ENCODE results near the gene KAZN. TPM values are rescaled to one million over a fixed set of nuclear protein-coding genes. Genes with fewer than 3 reads are reported as not detected.

KAZN gene
- polyA plus RNA-seq, 1 donor (not counting 4 experiments of a cell fraction or from before 2014, with no cell fraction given), result 5.9 TPM

- Histone ChIP-seq H3K79me2 (ENCODE audit: control insufficient read depth, insufficient read depth, low read length) (no peaks in the 10 kb centered on the region), H2AFZ (ENCODE audit: control insufficient read depth, low read length) (no peak overlapping the region), H3K27me3 (ENCODE audit: control insufficient read depth, extremely low read depth, insufficient read depth, low read length) (no peaks in the 10 kb centered on the region), H3K27ac (ENCODE audit: control insufficient read depth, insufficient read depth, low read length) (no peak overlapping the region), H3K9ac (ENCODE audit: control insufficient read depth, extremely low read depth, insufficient read depth, low read length) (no peak overlapping the region), H3K4me3 (ENCODE audit: control insufficient read depth in 2 of 3, extremely low read depth in 1 of 3, insufficient read depth in 2 of 3, low read depth in 1 of 3, low read length in 3 of 3) (no peak overlapping the region), H3K36me3 (ENCODE audit: control insufficient read depth in 2 of 2, extremely low read depth in 1 of 2, insufficient read depth in 2 of 2, low read length in 2 of 2) (no peaks in the 10 kb centered on the region), H4K20me1 (ENCODE audit: control insufficient read depth, extremely low read depth, insufficient read depth, low read length) (no peaks in the 10 kb centered on the region), H3K4me2 (ENCODE audit: control insufficient read depth, extremely low read depth, insufficient read depth, low read depth, low read length) (no peak overlapping the region), H3K4me1 (ENCODE audit: control insufficient read depth, extremely low read depth, insufficient read depth, low read length) (no peaks in the 10 kb centered on the region), H3K9me1 (ENCODE audit: control insufficient read depth, extremely low read depth, insufficient read depth, low read length) (no peaks in the 10 kb centered on the region), H3K9me3 (ENCODE audit: control insufficient read depth, low read depth, low read length) (no peaks in the 10 kb centered on the region)
- dilution Hi-C loops (cut with MboI; ENCODE audit: extremely low pct_ligation_motif_present, low sequenced_read_pairs), result no loop called here
- FAIRE-seq (no peak), DNase-seq (ENCODE audit: low read depth, low spot score) (no peak)
- TF ChIP-seq EZH2 (IDR thresholded peaks at IDR 0.05; ENCODE audit: low read length), result no peak
- TF ChIP-seq, protein P1, sequence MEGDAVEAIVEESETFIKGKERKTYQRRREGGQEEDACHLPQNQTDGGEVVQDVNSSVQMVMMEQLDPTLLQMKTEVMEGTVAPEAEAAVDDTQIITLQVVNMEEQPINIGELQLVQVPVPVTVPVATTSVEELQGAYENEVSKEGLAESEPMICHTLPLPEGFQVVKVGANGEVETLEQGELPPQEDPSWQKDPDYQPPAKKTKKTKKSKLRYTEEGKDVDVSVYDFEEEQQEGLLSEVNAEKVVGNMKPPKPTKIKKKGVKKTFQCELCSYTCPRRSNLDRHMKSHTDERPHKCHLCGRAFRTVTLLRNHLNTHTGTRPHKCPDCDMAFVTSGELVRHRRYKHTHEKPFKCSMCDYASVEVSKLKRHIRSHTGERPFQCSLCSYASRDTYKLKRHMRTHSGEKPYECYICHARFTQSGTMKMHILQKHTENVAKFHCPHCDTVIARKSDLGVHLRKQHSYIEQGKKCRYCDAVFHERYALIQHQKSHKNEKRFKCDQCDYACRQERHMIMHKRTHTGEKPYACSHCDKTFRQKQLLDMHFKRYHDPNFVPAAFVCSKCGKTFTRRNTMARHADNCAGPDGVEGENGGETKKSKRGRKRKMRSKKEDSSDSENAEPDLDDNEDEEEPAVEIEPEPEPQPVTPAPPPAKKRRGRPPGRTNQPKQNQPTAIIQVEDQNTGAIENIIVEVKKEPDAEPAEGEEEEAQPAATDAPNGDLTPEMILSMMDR (optimal IDR thresholded peaks at IDR 0.05 in 1 of 3, IDR thresholded peaks at IDR 0.05 in 1 of 3, conservative IDR thresholded peaks at IDR 0.05 in 1 of 3; ENCODE audit: extremely low read depth in 1 of 3, insufficient read depth in 2 of 3, low read length in 3 of 3), result no peak
These were observed 524.8 kb downstream of the KAZN start for GRCh38 chr1:15123270-15123669.

- Histone ChIP-seq H3K9me1 (ENCODE audit: control insufficient read depth, extremely low read depth, insufficient read depth, low read length) (no peaks in the 10 kb centered on the region), H3K79me2 (ENCODE audit: control insufficient read depth, insufficient read depth, low read length) (no peaks in the 10 kb centered on the region), H3K4me3 (ENCODE audit: control insufficient read depth in 2 of 3, extremely low read depth in 1 of 3, insufficient read depth in 2 of 3, low read depth in 1 of 3, low read length in 3 of 3) (no peak overlapping the region), H3K9ac (ENCODE audit: control insufficient read depth, extremely low read depth, insufficient read depth, low read length) (no peak overlapping the region), H3K9me3 (ENCODE audit: control insufficient read depth, low read depth, low read length) (no peaks in the 10 kb centered on the region), H3K36me3 (ENCODE audit: control insufficient read depth in 2 of 2, extremely low read depth in 1 of 2, insufficient read depth in 2 of 2, low read length in 2 of 2) (no peaks in the 10 kb centered on the region), H3K27me3 (ENCODE audit: control insufficient read depth, extremely low read depth, insufficient read depth, low read length) (no peaks in the 10 kb centered on the region), H4K20me1 (ENCODE audit: control insufficient read depth, extremely low read depth, insufficient read depth, low read length) (no peaks in the 10 kb centered on the region), H3K27ac (ENCODE audit: control insufficient read depth, insufficient read depth, low read length) (no peak overlapping the region), H2AFZ (ENCODE audit: control insufficient read depth, low read length) (no peak overlapping the region), H3K4me2 (ENCODE audit: control insufficient read depth, extremely low read depth, insufficient read depth, low read depth, low read length) (no peak overlapping the region), H3K4me1 (ENCODE audit: control insufficient read depth, extremely low read depth, insufficient read depth, low read length) (no peaks in the 10 kb centered on the region)
- FAIRE-seq (no peak), DNase-seq (ENCODE audit: low read depth, low spot score) (no peak)
- dilution Hi-C loops (cut with MboI; ENCODE audit: extremely low pct_ligation_motif_present, low sequenced_read_pairs), result no loop called here
- TF ChIP-seq, protein P1 (optimal IDR thresholded peaks at IDR 0.05 in 1 of 3, IDR thresholded peaks at IDR 0.05 in 1 of 3, conservative IDR thresholded peaks at IDR 0.05 in 1 of 3; ENCODE audit: extremely low read depth in 1 of 3, insufficient read depth in 2 of 3, low read length in 3 of 3), result no peak
- TF ChIP-seq EZH2 (IDR thresholded peaks at IDR 0.05; ENCODE audit: low read length), result no peak
These were observed 525.4 kb downstream of the KAZN start for GRCh38 chr1:15123925-15124324.
